ENCODE data around the gene CLIP2.

- TF ChIP-seq CTCF (conservative IDR thresholded peaks at IDR 0.05) = no peak
- TF ChIP-seq EZH2 (IDR thresholded peaks at IDR 0.05; ENCODE audit: low read depth) = no peak
These were observed 25.6 kb upstream of the CLIP2 start for GRCh38 chr7:74263399-74264120.

Measured in PC-9 (cell line).